Measurements from ENCODE around the gene MYRIP.

The MYRIP gene

GRCh38 chr3:40292637-40293349 is 483.4 kb downstream of the MYRIP start:
- ATAC-seq, result no peak
- TF ChIP-seq PPARA (CRISPR knock-in tag; IDR thresholded peaks at IDR 0.05; ENCODE audit: borderline replicate concordance) (no peak), CSDC2 (CRISPR knock-in tag; IDR thresholded peaks at IDR 0.05) (no peak), ZNF8 (CRISPR knock-in tag; IDR thresholded peaks at IDR 0.05) (no peak), PATZ1 (CRISPR knock-in tag; IDR thresholded peaks at IDR 0.05; ENCODE audit: borderline replicate concordance) (no peak), ISL1 (CRISPR knock-in tag; IDR thresholded peaks at IDR 0.05) (no peak), BACH2 (CRISPR knock-in tag; IDR thresholded peaks at IDR 0.05; ENCODE audit: borderline replicate concordance) (no peak), ZFP30 (CRISPR knock-in tag; IDR thresholded peaks at IDR 0.05) (no peak), ZC3H10 (CRISPR knock-in tag; IDR thresholded peaks at IDR 0.05) (no peak), SNAI2 (CRISPR knock-in tag; IDR thresholded peaks at IDR 0.05) (no peak), ESRRG (CRISPR knock-in tag; IDR thresholded peaks at IDR 0.05) (no peak), OSR1 (CRISPR knock-in tag; IDR thresholded peaks at IDR 0.05) (no peak), TOX (CRISPR knock-in tag; IDR thresholded peaks at IDR 0.05; ENCODE audit: borderline replicate concordance) (no peak), TCF4 (CRISPR knock-in tag; IDR thresholded peaks at IDR 0.05; ENCODE audit: borderline replicate concordance) (no peak)
- TF ChIP-seq, protein P1, sequence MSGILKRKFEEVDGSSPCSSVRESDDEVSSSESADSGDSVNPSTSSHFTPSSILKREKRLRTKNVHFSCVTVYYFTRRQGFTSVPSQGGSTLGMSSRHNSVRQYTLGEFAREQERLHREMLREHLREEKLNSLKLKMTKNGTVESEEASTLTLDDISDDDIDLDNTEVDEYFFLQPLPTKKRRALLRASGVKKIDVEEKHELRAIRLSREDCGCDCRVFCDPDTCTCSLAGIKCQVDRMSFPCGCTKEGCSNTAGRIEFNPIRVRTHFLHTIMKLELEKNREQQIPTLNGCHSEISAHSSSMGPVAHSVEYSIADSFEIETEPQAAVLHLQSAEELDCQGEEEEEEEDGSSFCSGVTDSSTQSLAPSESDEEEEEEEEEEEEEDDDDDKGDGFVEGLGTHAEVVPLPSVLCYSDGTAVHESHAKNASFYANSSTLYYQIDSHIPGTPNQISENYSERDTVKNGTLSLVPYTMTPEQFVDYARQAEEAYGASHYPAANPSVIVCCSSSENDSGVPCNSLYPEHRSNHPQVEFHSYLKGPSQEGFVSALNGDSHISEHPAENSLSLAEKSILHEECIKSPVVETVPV (CRISPR knock-in tag; IDR thresholded peaks at IDR 0.05), result no peak
- TF ChIP-seq, protein P2, sequence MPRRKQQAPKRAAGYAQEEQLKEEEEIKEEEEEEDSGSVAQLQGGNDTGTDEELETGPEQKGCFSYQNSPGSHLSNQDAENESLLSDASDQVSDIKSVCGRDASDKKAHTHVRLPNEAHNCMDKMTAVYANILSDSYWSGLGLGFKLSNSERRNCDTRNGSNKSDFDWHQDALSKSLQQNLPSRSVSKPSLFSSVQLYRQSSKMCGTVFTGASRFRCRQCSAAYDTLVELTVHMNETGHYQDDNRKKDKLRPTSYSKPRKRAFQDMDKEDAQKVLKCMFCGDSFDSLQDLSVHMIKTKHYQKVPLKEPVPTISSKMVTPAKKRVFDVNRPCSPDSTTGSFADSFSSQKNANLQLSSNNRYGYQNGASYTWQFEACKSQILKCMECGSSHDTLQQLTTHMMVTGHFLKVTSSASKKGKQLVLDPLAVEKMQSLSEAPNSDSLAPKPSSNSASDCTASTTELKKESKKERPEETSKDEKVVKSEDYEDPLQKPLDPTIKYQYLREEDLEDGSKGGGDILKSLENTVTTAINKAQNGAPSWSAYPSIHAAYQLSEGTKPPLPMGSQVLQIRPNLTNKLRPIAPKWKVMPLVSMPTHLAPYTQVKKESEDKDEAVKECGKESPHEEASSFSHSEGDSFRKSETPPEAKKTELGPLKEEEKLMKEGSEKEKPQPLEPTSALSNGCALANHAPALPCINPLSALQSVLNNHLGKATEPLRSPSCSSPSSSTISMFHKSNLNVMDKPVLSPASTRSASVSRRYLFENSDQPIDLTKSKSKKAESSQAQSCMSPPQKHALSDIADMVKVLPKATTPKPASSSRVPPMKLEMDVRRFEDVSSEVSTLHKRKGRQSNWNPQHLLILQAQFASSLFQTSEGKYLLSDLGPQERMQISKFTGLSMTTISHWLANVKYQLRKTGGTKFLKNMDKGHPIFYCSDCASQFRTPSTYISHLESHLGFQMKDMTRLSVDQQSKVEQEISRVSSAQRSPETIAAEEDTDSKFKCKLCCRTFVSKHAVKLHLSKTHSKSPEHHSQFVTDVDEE (CRISPR knock-in tag; IDR thresholded peaks at IDR 0.05), result no peak

GRCh38 chr3:40294434-40294833 is 485.0 kb downstream of the MYRIP start:
- TF ChIP-seq, protein P2 (CRISPR knock-in tag; IDR thresholded peaks at IDR 0.05), result peak; percentile 33; the same call in 1 of the 2 replicates
- TF ChIP-seq TCF4 (CRISPR knock-in tag; IDR thresholded peaks at IDR 0.05; ENCODE audit: borderline replicate concordance) (peak; percentile 64; the same call in 1 of the 2 replicates), ZFP30 (CRISPR knock-in tag; IDR thresholded peaks at IDR 0.05) (no peak)
- no peak; the same call in 2 of the 3 replicates for ATAC-seq

DNA sequence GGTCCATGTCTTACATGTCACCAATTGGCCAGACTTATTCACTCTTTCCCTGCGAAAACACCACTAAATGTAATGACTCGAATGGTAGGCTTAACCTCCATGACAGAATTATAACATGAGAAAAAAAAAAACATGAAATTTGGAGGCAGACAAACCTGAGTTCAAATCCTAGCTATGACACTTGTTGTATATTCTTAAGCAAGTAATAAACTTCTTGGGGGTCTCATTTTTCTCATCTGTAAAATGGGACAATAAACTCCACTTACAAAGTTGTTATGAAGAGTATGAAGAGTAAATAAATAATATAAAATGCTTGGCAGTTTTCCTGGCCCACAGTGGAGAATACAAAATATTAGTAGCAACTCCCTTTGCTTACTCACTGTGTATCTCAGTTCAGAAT is 488.7 kb downstream of the MYRIP start:
- TF ChIP-seq SNAI2 (CRISPR knock-in tag; IDR thresholded peaks at IDR 0.05) (no peak), TCF4 (CRISPR knock-in tag; IDR thresholded peaks at IDR 0.05; ENCODE audit: borderline replicate concordance) (no peak), ARNTL (CRISPR knock-in tag; IDR thresholded peaks at IDR 0.05; ENCODE audit: borderline replicate concordance, low read depth) (no peak), OSR1 (CRISPR knock-in tag; IDR thresholded peaks at IDR 0.05) (no peak), ZFP3 (CRISPR knock-in tag; IDR thresholded peaks at IDR 0.05) (no peak), RARB (CRISPR knock-in tag; IDR thresholded peaks at IDR 0.05) (no peak), ZNF565 (CRISPR knock-in tag; conservative IDR thresholded peaks at IDR 0.05; ENCODE audit: low read depth) (no peak)
- TF ChIP-seq, protein P3, sequence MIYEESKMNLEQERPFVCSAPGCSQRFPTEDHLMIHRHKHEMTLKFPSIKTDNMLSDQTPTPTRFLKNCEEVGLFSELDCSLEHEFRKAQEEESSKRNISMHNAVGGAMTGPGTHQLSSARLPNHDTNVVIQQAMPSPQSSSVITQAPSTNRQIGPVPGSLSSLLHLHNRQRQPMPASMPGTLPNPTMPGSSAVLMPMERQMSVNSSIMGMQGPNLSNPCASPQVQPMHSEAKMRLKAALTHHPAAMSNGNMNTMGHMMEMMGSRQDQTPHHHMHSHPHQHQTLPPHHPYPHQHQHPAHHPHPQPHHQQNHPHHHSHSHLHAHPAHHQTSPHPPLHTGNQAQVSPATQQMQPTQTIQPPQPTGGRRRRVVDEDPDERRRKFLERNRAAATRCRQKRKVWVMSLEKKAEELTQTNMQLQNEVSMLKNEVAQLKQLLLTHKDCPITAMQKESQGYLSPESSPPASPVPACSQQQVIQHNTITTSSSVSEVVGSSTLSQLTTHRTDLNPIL (CRISPR knock-in tag; IDR thresholded peaks at IDR 0.05; ENCODE audit: low read depth), result no peak
- no peak for ATAC-seq
